Mammary epithelial cell (primary cell): ENCODE results near the gene SLC35B1.

Experiments used
- CTCF ChIP-seq, 2 donors: IDR thresholded peaks in 1 of 2; conservative IDR thresholded peaks in 1 of 2; 2 replicates each; pipeline ENCODE4 v1.5.1; 2011 to 2012; ENCODE audit warnings: inconsistent platforms in 2 of 2, low read length in 2 of 2, mild to moderate bottlenecking in 2 of 2, control low read depth in 1 of 2, low read depth in 1 of 2; ENCODE audit not compliant: insufficient read depth in 1 of 2; ENCODE audit errors: extremely low read depth in 1 of 2
- EZH2 ChIP-seq: IDR thresholded peaks from 2 replicates; pipeline ENCODE4 v1.6.1; 2012; ENCODE audit warnings: low read length, inconsistent platforms, borderline replicate concordance

- TF ChIP-seq CTCF (conservative IDR thresholded peaks at IDR 0.05 in 1 of 2, IDR thresholded peaks at IDR 0.05 in 1 of 2; ENCODE audit: extremely low read depth in 1 of 2, insufficient read depth in 1 of 2, low read depth in 1 of 2, low read length in 2 of 2) (no peak), EZH2 (no peak)
Measured at GRCh38 chr17:49728425-49728824, 20.7 kb upstream of the SLC35B1 start.
